Measurements from ENCODE around the gene FBXL5. TPM values are rescaled to one million over a fixed set of nuclear protein-coding genes. Genes with fewer than 3 reads are reported as not detected.

FBXL5 gene
- total and polyA plus RNA-seq, 3 experiments from 2014 or later, result 25.1 to 94.5 (median 27.6) TPM

DNA sequence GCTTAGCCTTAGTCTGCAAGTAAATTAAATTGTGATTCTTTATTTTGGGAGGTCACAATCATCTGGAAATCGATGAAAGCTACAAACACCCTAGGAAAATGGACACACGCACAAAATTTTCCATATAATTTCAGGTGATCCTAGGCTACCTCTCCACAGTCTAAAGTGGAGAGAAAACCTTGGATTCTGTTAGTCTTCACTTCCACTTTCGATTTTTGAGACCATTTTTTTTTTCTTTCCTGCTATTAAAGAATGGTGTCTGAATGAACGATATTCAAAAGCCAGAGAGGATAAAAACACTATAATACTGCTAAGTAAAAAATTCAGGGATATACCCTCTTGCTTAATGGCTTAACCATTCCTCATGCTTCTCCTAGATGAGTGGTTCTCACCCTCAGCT is 1.7 kb downstream of the FBXL5 start:
- H3K27me3 ChIP-seq (ENCODE audit: insufficient read depth, low read length, poor library complexity, severe bottlenecking), result no peaks in the 10 kb centered on the region
- Mint-ChIP-seq H3K4me3 (peak overlapping the region; percentile 96 to 100 (median 98)), H3K9me3 (no peaks in the 10 kb centered on the region)

DNA sequence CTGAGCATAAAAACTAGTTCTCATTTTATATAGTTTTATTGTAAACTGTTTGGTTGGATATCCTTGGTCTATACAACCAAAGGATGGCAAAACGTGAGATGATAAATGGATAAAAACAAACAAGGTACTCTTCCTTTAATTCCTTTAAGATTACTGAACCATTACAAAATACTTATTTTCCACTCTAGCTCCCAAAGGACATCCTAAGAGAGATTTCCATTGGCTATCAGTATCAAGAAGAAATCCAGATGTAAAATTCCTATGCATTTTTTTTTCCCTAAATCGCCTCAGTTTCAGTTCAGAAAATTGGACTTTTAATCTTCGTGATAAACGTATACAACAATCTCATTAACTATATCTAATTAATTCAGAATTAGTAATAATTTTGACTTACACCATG is 2.3 kb downstream of the FBXL5 start:
- peak overlapping the region in 6 of 7 donors; percentile 96 to 100 (median 98) for H3K4me3 Mint-ChIP-seq
- peaks cover 0 to 10% (median 0%) of the 10 kb centered on the region in 3 donors for H3K36me3 Mint-ChIP-seq
- peak overlapping the region in 7 of 8 donors; percentile 16 to 99 (median 96) for H3K27ac Mint-ChIP-seq
- no peaks in the 10 kb centered on the region for H3K9me3 Mint-ChIP-seq
- CTCF ChIA-PET, result no interaction called here
- no peak overlapping the region for H3K4me3 ChIP-seq (ENCODE audit: low read length)
- no peaks in the 10 kb centered on the region for H3K27me3 Mint-ChIP-seq
- H3K36me3 ChIP-seq (ENCODE audit: insufficient read depth, low read length), result no peaks in the 10 kb centered on the region
- H3K9me3 ChIP-seq (ENCODE audit: low read length), result no peaks in the 10 kb centered on the region
- peaks cover 67% of the 10 kb centered on the region for H3K4me1 ChIP-seq (ENCODE audit: insufficient read depth, low read length)
- POLR2A ChIA-PET, result no interaction called here
- DNase-seq, result no peak
- peaks cover 61 to 70% (median 67%) of the 10 kb centered on the region in 3 donors for H3K4me1 Mint-ChIP-seq
- peak overlapping the region; percentile 57 for H3K27ac ChIP-seq (ENCODE audit: low read depth, low read length)
- no peaks in the 10 kb centered on the region for H3K27me3 ChIP-seq (ENCODE audit: insufficient read depth, low read length, poor library complexity, severe bottlenecking)

More for the DNA sequence above, 1.7 kb downstream of the FBXL5 start:
- Histone ChIP-seq H3K27ac (ENCODE audit: low read depth, low read length) (peak overlapping the region; percentile 57), H3K9me3 (ENCODE audit: low read length) (no peaks in the 10 kb centered on the region), H3K4me3 (ENCODE audit: low read length) (peak overlapping the region; percentile 52), H3K36me3 (ENCODE audit: insufficient read depth, low read length) (no peaks in the 10 kb centered on the region), H3K4me1 (ENCODE audit: insufficient read depth, low read length) (peaks cover 62% of the 10 kb centered on the region)
- POLR2A ChIA-PET, result interaction anchor here (2.6 kb wide), 1 partner anchor 650 kb away, joined by 5 read pairs; the partner anchor contains the start of gene CPEB2
- peaks cover 57 to 66% (median 63%) of the 10 kb centered on the region in 3 donors for H3K4me1 Mint-ChIP-seq
- no peak for DNase-seq
- CTCF ChIA-PET, result interaction anchor here (0.9 to 1.2 kb wide), 2 partner anchors 422 to 652 kb away, joined by 3 read pairs; no protein-coding TSS in a partner anchor
- peaks cover 0 to 10% (median 0%) of the 10 kb centered on the region in 3 donors for H3K36me3 Mint-ChIP-seq
- peak overlapping the region; percentile 59 to 99 (median 96) for H3K27ac Mint-ChIP-seq
- no peaks in the 10 kb centered on the region for H3K27me3 Mint-ChIP-seq

DNA sequence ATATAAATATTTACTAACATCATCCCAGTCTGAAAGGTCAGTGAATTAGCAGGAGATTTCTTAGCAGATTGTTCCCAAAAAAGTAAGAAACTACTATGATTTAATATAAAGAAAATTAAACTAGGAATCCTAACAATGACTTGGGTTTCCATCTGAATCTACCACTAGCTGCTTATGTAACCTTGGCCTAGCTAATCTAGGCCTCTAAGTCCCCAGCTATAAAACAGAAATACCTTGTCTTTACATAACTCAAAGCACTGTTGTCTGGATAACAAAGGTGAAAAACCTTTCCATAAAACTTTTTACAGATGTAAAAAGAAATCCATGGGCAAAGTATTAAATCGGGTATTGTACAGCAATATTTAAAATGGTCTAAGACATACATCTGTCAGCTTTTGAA is 3.0 kb downstream of the FBXL5 start:
- Histone ChIP-seq H3K27me3 (ENCODE audit: insufficient read depth, low read length, poor library complexity, severe bottlenecking) (no peaks in the 10 kb centered on the region), H3K4me1 (ENCODE audit: insufficient read depth, low read length) (peaks cover 71% of the 10 kb centered on the region), H3K4me3 (ENCODE audit: low read length) (no peak overlapping the region), H3K9me3 (ENCODE audit: low read length) (no peaks in the 10 kb centered on the region), H3K36me3 (ENCODE audit: insufficient read depth, low read length) (no peaks in the 10 kb centered on the region), H3K27ac (ENCODE audit: low read depth, low read length) (no peak overlapping the region)
- H3K27ac Mint-ChIP-seq, result peak overlapping the region in 7 of 8 donors; percentile 0 to 97 (median 43)
- H3K36me3 Mint-ChIP-seq, result peaks cover 0 to 11% (median 0%) of the 10 kb centered on the region in 3 donors
- peaks cover 65 to 76% (median 73%) of the 10 kb centered on the region in 3 donors for H3K4me1 Mint-ChIP-seq
- DNase-seq, result no peak
- ChIA-PET POLR2A (no interaction called here), CTCF (interaction anchor here (1.0 kb wide), 2 partner anchors 420 to 488 kb away, joined by 3 read pairs; no protein-coding TSS in a partner anchor)
- H3K27me3 Mint-ChIP-seq, result no peaks in the 10 kb centered on the region
- no peaks in the 10 kb centered on the region for H3K9me3 Mint-ChIP-seq
- H3K4me3 Mint-ChIP-seq, result peak overlapping the region in 5 of 7 donors; percentile 42 to 98 (median 54)

DNA sequence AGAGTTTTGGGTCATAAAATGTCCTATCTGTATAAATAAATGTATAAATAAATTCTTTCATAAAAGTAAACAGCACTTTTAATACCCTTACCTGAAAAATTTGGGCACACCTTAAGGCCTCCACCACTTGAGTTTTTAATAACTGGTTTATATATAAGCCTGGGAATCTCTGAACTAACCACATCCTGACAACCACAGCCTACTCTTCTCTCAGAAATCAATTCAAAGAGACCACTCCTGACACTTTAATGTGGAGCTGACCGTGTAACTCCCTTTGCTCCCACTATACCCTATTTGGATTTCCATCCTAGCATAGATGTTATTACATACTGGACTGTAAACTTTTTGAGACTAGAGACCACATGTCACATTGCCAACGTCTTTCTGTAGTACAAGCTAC is 3.5 kb downstream of the FBXL5 start:
- H3K4me1 ChIP-seq (ENCODE audit: insufficient read depth, low read length), result peaks cover 71% of the 10 kb centered on the region
- no peaks in the 10 kb centered on the region for H3K9me3 ChIP-seq (ENCODE audit: low read length)
- no peak overlapping the region for H3K27ac ChIP-seq (ENCODE audit: low read depth, low read length)
- ChIA-PET POLR2A (no interaction called here), CTCF (interaction anchor here (1.0 to 1.6 kb wide), 3 partner anchors 41 to 487 kb away, joined by 3 read pairs; no protein-coding TSS in a partner anchor)
- DNase-seq, result peak in 1 of 5 donors; percentile 26
- H3K27me3 ChIP-seq (ENCODE audit: insufficient read depth, low read length, poor library complexity, severe bottlenecking), result no peaks in the 10 kb centered on the region
- peak overlapping the region; percentile 18 to 58 (median 42) for H3K4me3 Mint-ChIP-seq
- H3K4me1 Mint-ChIP-seq, result peaks cover 64 to 78% (median 75%) of the 10 kb centered on the region in 3 donors
- no peaks in the 10 kb centered on the region for H3K27me3 Mint-ChIP-seq
- peaks cover 0 to 11% (median 0%) of the 10 kb centered on the region in 3 donors for H3K36me3 Mint-ChIP-seq
- no peaks in the 10 kb centered on the region for H3K36me3 ChIP-seq (ENCODE audit: insufficient read depth, low read length)
- H3K27ac Mint-ChIP-seq, result peak overlapping the region in 6 of 8 donors; percentile 0 to 96 (median 37)
- no peaks in the 10 kb centered on the region for H3K9me3 Mint-ChIP-seq
- H3K4me3 ChIP-seq (ENCODE audit: low read length), result no peak overlapping the region

DNA sequence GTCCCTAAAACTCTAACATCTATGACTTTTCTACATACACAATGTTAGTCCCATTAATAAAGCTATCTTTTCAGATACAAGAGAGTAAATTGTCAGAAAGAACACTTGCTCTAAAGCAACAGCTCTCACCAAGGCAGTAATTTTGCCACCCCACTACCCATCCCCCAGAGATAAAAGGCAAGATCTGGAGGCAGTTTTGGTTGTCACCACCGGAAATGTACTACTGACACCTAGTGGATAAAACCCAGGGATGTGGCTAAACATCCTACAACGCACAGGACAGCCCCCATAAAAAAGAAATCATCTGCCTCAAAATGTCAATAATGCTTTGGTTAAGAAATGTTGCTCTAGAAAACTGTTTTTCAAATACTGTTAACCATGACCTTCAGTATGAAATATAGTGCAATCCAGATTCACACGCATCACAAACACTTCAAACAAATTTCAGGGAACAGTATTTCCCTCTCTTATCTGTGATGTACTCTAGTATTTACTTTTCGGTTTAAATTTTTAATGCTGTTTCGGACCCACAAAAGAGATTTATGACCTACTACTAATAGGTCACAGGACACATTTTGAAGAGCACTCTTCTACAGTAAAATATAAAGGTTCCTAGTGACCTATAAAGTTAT is 5.1 kb downstream of the FBXL5 start:
- peaks cover 69% of the 10 kb centered on the region for H3K4me1 ChIP-seq (ENCODE audit: insufficient read depth, low read length)
- CTCF ChIA-PET, result interaction anchor here (0.7 to 1.3 kb wide), 4 partner anchors 9 to 415 kb away, joined by 3 to 5 read pairs (median 4); no protein-coding TSS in a partner anchor
- POLR2A ChIA-PET, result no interaction called here
- H3K27ac Mint-ChIP-seq, result peak overlapping the region in 7 of 8 donors; percentile 23 to 89 (median 60)
- H3K9me3 Mint-ChIP-seq, result no peaks in the 10 kb centered on the region
- peaks cover 0 to 8% (median 0%) of the 10 kb centered on the region in 3 donors for H3K36me3 Mint-ChIP-seq
- H3K4me3 ChIP-seq (ENCODE audit: low read length), result no peak overlapping the region
- peak overlapping the region; percentile 15 to 80 (median 51) for H3K4me3 Mint-ChIP-seq
- H3K27me3 ChIP-seq (ENCODE audit: insufficient read depth, low read length, poor library complexity, severe bottlenecking), result no peaks in the 10 kb centered on the region
- H3K27me3 Mint-ChIP-seq, result no peaks in the 10 kb centered on the region
- H3K4me1 Mint-ChIP-seq, result peaks cover 64 to 83% (median 75%) of the 10 kb centered on the region in 3 donors
- no peaks in the 10 kb centered on the region for H3K36me3 ChIP-seq (ENCODE audit: insufficient read depth, low read length)
- peak; percentile 17 to 78 (median 73) for DNase-seq
- H3K27ac ChIP-seq (ENCODE audit: low read depth, low read length), result no peak overlapping the region
- no peaks in the 10 kb centered on the region for H3K9me3 ChIP-seq (ENCODE audit: low read length)

DNA sequence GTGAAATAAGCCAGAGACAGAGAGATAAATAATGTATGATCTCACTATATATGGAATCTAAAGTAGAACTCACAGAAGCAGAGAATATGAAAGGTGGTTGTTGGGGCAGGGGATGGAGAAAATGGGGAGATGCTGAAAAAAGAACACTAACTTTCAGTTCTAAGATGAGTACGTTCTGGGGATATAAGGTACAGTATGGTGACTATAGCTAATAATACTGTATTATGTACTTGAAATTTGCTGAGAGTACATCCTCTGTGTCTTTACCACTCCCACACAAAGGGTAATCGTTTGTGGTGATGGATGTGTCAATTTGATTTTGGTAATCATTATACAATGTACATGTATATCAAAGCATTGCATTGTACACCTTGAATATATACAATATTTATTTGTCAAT is 6.6 kb downstream of the FBXL5 start:
- ChIA-PET POLR2A (no interaction called here), CTCF (no interaction called here)
- Histone ChIP-seq H3K9me3 (ENCODE audit: low read length) (no peaks in the 10 kb centered on the region), H3K36me3 (ENCODE audit: insufficient read depth, low read length) (no peaks in the 10 kb centered on the region), H3K4me3 (ENCODE audit: low read length) (no peak overlapping the region), H3K27me3 (ENCODE audit: insufficient read depth, low read length, poor library complexity, severe bottlenecking) (no peaks in the 10 kb centered on the region), H3K4me1 (ENCODE audit: insufficient read depth, low read length) (peaks cover 65% of the 10 kb centered on the region), H3K27ac (ENCODE audit: low read depth, low read length) (no peak overlapping the region)
- H3K4me3 Mint-ChIP-seq, result peak overlapping the region in 3 of 7 donors; percentile 5 to 64 (median 33)
- peaks cover 66 to 85% (median 78%) of the 10 kb centered on the region in 3 donors for H3K4me1 Mint-ChIP-seq
- H3K36me3 Mint-ChIP-seq, result peaks cover 0 to 6% (median 0%) of the 10 kb centered on the region in 3 donors
- no peaks in the 10 kb centered on the region for H3K9me3 Mint-ChIP-seq
- peak overlapping the region in 4 of 8 donors; percentile 10 to 90 (median 36) for H3K27ac Mint-ChIP-seq
- no peak for DNase-seq
- no peaks in the 10 kb centered on the region for H3K27me3 Mint-ChIP-seq

DNA sequence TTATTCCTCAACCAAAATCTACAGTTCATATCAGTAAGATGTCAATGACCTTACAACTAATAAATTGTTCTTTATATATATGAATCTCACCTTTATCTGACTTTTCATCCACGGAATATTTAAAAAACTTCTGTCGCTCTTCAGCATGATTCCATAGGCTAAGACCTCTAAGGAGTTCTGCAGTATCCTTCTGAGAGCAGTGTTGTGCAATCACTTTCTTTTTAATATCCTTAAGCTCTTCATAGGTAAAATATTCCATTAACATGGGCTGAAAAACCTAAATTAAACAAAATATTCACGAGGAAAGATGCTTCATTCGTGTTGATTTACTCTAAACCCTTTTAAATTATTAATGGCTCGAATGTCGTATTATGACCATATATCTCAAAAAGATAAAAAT is 16.7 kb downstream of the FBXL5 start:
- ChIA-PET CTCF (interaction anchor here (1.2 kb wide), 1 partner anchor 11 kb away, joined by 5 read pairs; no protein-coding TSS in a partner anchor), POLR2A (no interaction called here)
- DNase-seq, result no peak
- H3K4me1 Mint-ChIP-seq, result peaks cover 14 to 30% (median 26%) of the 10 kb centered on the region in 3 donors
- no peaks in the 10 kb centered on the region for H3K9me3 ChIP-seq (ENCODE audit: low read length)
- peaks cover 7 to 58% (median 16%) of the 10 kb centered on the region in 3 donors for H3K36me3 Mint-ChIP-seq
- no peaks in the 10 kb centered on the region for H3K27me3 Mint-ChIP-seq
- H3K4me1 ChIP-seq (ENCODE audit: insufficient read depth, low read length), result no peaks in the 10 kb centered on the region
- H3K27ac ChIP-seq (ENCODE audit: low read depth, low read length), result no peak overlapping the region
- H3K36me3 ChIP-seq (ENCODE audit: insufficient read depth, low read length), result peaks cover 24% of the 10 kb centered on the region
- no peak overlapping the region for H3K4me3 Mint-ChIP-seq
- H3K27me3 ChIP-seq (ENCODE audit: insufficient read depth, low read length, poor library complexity, severe bottlenecking), result no peaks in the 10 kb centered on the region
- no peaks in the 10 kb centered on the region for H3K9me3 Mint-ChIP-seq
- H3K4me3 ChIP-seq (ENCODE audit: low read length), result no peak overlapping the region
- H3K27ac Mint-ChIP-seq, result no peak overlapping the region

DNA sequence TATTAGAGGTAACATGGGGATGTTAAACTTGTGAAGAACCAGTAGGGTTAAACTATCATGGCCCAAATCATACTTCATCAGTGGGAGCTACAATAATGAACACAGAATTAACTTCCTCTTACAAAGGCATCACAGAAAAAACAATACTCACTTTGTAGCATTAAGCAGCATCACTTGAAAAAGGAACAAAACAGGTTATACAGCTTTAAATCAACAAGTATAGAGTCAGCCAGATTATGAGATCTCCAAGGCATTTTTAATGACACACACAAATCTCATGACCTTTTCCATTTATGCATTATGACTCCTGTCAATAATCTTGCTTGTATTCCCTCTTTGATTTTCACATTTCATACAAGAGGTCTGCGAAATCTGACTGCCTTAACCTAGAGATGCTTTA is 18.3 kb downstream of the FBXL5 start:
- Mint-ChIP-seq H3K27me3 (no peaks in the 10 kb centered on the region), H3K4me1 (peaks cover 7 to 17% (median 15%) of the 10 kb centered on the region in 3 donors), H3K4me3 (no peak overlapping the region), H3K9me3 (no peaks in the 10 kb centered on the region), H3K36me3 (peaks cover 14 to 64% (median 24%) of the 10 kb centered on the region in 3 donors), H3K27ac (peak overlapping the region in 2 of 8 donors; percentile 32 to 61)
- Histone ChIP-seq H3K27me3 (ENCODE audit: insufficient read depth, low read length, poor library complexity, severe bottlenecking) (no peaks in the 10 kb centered on the region), H3K4me1 (ENCODE audit: insufficient read depth, low read length) (no peaks in the 10 kb centered on the region), H3K36me3 (ENCODE audit: insufficient read depth, low read length) (peaks cover 24% of the 10 kb centered on the region), H3K9me3 (ENCODE audit: low read length) (no peaks in the 10 kb centered on the region), H3K4me3 (ENCODE audit: low read length) (no peak overlapping the region), H3K27ac (ENCODE audit: low read depth, low read length) (no peak overlapping the region)
- no peak for DNase-seq
- ChIA-PET POLR2A (no interaction called here), CTCF (no interaction called here)

Measured in CD8-positive, alpha-beta memory T cell (primary cell).